Progenitor cell of endocrine pancreas (in vitro differentiated cells): ENCODE results near the gene IGF1R. TPM values are rescaled to one million over a fixed set of nuclear protein-coding genes. Genes with fewer than 3 reads are reported as not detected.

ENCODE experiments used
- DNase-seq: peaks from one replicate; pipeline ENCODE4 v3.0.0; 2021; ENCODE audit warnings: low spot score; ENCODE audit not compliant: unreplicated experiment
- H3K27ac Mint-ChIP-seq: 2 replicates; pipeline ENCODE4 v1.8.0; 2021; ENCODE audit warnings: mild to moderate bottlenecking, moderate library complexity, mixed read lengths
- H3K27me3 Mint-ChIP-seq: 2 replicates; pipeline ENCODE4 v1.8.0; 2021; ENCODE audit warnings: mixed read lengths
- H3K36me3 Mint-ChIP-seq: 2 replicates; pipeline ENCODE4 v1.8.0; 2022; ENCODE audit warnings: mixed read lengths; ENCODE audit not compliant: insufficient read depth
- H3K4me1 Mint-ChIP-seq: 2 replicates; pipeline ENCODE4 v1.8.0; 2021; ENCODE audit warnings: low read depth, mixed read lengths
- H3K4me3 Mint-ChIP-seq: 2 replicates; pipeline ENCODE4 v1.8.0; 2021; ENCODE audit warnings: low read depth, mild to moderate bottlenecking, moderate library complexity, mixed read lengths
- H3K9me3 Mint-ChIP-seq: 2 replicates; pipeline ENCODE4 v1.8.0; 2021; ENCODE audit warnings: low read depth, mixed read lengths
- CTCF ChIP-seq: fragments of 200-600 bp; sonication (generic); IDR thresholded peaks from one replicate; pipeline ENCODE4 v1.5.0; 2021; ENCODE audit warnings: antibody characterized with exemption, mild to moderate bottlenecking; ENCODE audit not compliant: unreplicated experiment
- total RNA-seq: library from RNA; stranded (reverse); gene quantifications from 2 replicates; pipeline ENCODE4 v1.2.1, GENCODE V29; 2021

IGF1R gene
- total RNA-seq, 1 donor from 2014 or later: 106 TPM

GRCh38 chr15:98758224-98758623, 109.9 kb downstream of the IGF1R start:
- H3K9me3 Mint-ChIP-seq: no peaks in the 10 kb centered on the region
- H3K36me3 Mint-ChIP-seq: no peaks in the 10 kb centered on the region
- H3K4me1 Mint-ChIP-seq: peaks cover 21% of the 10 kb centered on the region
- no peak overlapping the region for H3K27ac Mint-ChIP-seq
- DNase-seq: no peak
- no peak for TF ChIP-seq CTCF
- H3K27me3 Mint-ChIP-seq: no peaks in the 10 kb centered on the region
- H3K4me3 Mint-ChIP-seq: no peak overlapping the region

DNA sequence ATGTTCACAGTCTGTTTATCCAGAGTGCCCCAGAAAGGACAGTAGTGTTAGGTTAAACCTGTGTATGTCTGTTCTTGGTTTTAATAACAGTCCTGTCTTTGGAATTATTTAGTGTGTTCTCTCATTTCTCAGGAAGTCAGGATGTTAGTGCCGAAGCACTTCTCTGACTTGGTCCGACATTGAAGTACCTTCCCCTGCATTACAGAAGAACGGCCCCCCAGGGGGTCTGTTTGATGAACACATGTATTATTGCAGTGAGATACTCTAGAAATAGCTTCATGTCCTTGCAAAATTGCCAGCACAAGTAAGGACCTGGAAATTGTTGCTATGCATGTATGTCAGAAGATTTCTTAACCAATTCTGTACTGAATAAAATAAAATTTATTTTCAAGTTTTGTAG, 110.9 kb downstream of the IGF1R start:
- DNase-seq: no peak
- Mint-ChIP-seq H3K9me3 (no peaks in the 10 kb centered on the region), H3K36me3 (no peaks in the 10 kb centered on the region), H3K27me3 (no peaks in the 10 kb centered on the region), H3K4me1 (peaks cover 20% of the 10 kb centered on the region), H3K27ac (no peak overlapping the region), H3K4me3 (no peak overlapping the region)
- no peak for TF ChIP-seq CTCF

DNA sequence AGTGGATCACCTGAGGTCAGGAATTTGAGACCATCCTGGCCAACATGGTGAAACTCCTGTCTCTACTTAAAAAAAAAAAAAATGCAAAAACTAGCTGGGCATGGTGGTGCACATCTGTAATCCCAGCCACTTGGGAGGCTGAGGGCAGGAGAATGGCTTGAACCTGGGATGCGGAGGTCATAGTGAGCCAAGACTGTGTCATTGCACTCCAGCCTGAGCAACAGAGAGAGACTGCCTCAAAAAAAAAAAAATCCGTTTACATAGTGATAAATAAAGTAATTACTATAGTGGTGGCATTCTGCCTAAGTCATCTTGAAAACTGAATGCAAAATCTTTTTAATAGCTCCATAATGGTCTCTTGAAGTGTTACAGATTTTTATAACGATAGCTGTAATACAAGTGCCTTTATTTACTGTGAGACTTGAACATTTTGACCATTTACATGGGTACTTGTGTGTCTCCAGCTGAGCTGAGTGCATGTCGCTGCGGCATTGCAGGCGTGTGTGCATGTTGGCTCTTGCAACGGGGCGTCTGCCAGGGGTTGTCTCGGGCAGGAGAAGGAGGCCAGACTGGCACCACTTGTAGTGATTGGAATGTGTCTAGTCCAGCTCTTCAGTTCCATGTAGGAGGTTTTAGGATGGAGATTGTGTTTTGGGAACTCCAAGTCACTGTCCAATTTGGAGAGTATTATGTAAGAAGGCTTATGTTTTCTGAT, 111.9 kb downstream of the IGF1R start:
- no peak overlapping the region for H3K27ac Mint-ChIP-seq
- no peaks in the 10 kb centered on the region for H3K36me3 Mint-ChIP-seq
- no peaks in the 10 kb centered on the region for H3K27me3 Mint-ChIP-seq
- no peak for DNase-seq
- no peaks in the 10 kb centered on the region for H3K9me3 Mint-ChIP-seq
- TF ChIP-seq CTCF: no peak
- peaks cover 19% of the 10 kb centered on the region for H3K4me1 Mint-ChIP-seq
- H3K4me3 Mint-ChIP-seq: no peak overlapping the region

DNA sequence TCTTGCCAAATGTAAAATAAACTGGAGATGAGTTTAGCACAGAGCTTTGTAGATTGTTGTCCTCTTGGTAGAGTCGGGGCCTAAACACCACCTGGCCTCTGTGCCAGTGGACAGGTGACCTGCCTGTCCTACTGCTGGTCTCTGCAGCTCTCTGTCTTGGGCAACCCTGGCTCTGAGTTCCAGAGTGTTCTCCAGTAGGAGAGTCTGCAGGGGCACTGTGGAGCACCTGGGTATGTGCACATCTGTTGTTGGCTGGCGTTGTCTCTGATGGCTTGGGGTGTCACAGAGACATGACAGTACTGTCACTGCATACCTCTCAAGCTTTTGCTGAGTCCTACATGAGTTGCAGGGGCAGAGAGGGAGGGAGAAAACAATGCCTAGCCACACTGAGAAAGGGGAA, 112.6 kb downstream of the IGF1R start:
- Mint-ChIP-seq H3K4me3 (no peak overlapping the region), H3K27ac (no peak overlapping the region), H3K27me3 (no peaks in the 10 kb centered on the region), H3K36me3 (no peaks in the 10 kb centered on the region), H3K9me3 (no peaks in the 10 kb centered on the region), H3K4me1 (peaks cover 19% of the 10 kb centered on the region)
- no peak for DNase-seq
- no peak for TF ChIP-seq CTCF

DNA sequence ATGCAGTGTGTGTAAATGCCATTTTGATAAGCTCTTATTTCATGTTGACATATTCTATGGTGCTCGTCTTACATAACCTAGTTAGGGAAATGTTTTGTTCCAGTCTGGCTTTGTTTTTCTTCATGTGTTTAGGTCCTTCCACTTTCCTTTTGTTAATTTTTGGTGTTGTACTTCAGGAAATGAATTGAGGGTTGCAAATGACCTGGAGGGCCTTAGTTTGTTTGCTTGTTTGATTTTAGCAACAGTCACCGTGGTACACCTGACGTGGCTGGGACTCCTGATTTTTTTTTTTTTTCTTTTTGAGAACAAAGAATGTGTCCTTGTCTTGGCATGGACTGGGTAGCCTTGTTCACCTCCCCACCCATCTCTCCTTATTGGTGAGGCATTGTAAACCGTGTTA, 114.8 kb downstream of the IGF1R start:
- Mint-ChIP-seq H3K4me1 (peaks cover 18% of the 10 kb centered on the region), H3K36me3 (no peaks in the 10 kb centered on the region), H3K4me3 (no peak overlapping the region), H3K27ac (peak overlapping the region; percentile 85), H3K27me3 (no peaks in the 10 kb centered on the region), H3K9me3 (no peaks in the 10 kb centered on the region)
- no peak for TF ChIP-seq CTCF
- no peak for DNase-seq
